SJCRH30 (cell line): ENCODE results near the gene LHFPL6. TPM values are rescaled to one million over a fixed set of nuclear protein-coding genes. Genes with fewer than 3 reads are reported as not detected.

Experiments
- DNase-seq, 2 experiments: peaks; one replicate each; pipeline ENCODE4 v3.0.0-alpha.2; 2015 to 2020
- H3K27ac ChIP-seq: fragments of 250-450 bp; sonication (Bioruptor Pico); 2 replicates; pipeline ENCODE4 v1.5.1; 2020; ENCODE audit warnings: mild to moderate bottlenecking, moderate library complexity
- H3K27me3 ChIP-seq: fragments of 250-450 bp; sonication (Bioruptor Pico); 2 replicates; pipeline ENCODE4 v1.5.1; 2020; ENCODE audit warnings: mild to moderate bottlenecking, moderate library complexity
- H3K36me3 ChIP-seq: fragments of 250-450 bp; sonication (Bioruptor Pico); 2 replicates; pipeline ENCODE4 v1.5.1; 2020; ENCODE audit warnings: mild to moderate bottlenecking, moderate library complexity
- H3K4me1 ChIP-seq: fragments of 250-450 bp; sonication (Bioruptor Pico); 2 replicates; pipeline ENCODE4 v1.5.1; 2020; ENCODE audit warnings: mild to moderate bottlenecking, moderate library complexity
- H3K4me3 ChIP-seq: fragments of 250-450 bp; sonication (Bioruptor Pico); 2 replicates; pipeline ENCODE4 v1.5.1; 2020; ENCODE audit warnings: mild to moderate bottlenecking, moderate library complexity
- H3K9me3 ChIP-seq: fragments of 250-450 bp; sonication (Bioruptor Pico); replicated peaks from 2 replicates; pipeline ENCODE4 v1.5.1; 2020; ENCODE audit warnings: mild to moderate bottlenecking, moderate library complexity
- total RNA-seq: library from RNA; depleted of rRNA; stranded (reverse); fragments of >200 nt; shearing (Covaris generic); gene quantifications from 2 replicates; pipeline ENCODE4 v1.2.3, GENCODE V29; 2014; rRNA removed

Gene LHFPL6
- total RNA-seq, 1 experiment from 2014 or later = 35.6 TPM

DNA sequence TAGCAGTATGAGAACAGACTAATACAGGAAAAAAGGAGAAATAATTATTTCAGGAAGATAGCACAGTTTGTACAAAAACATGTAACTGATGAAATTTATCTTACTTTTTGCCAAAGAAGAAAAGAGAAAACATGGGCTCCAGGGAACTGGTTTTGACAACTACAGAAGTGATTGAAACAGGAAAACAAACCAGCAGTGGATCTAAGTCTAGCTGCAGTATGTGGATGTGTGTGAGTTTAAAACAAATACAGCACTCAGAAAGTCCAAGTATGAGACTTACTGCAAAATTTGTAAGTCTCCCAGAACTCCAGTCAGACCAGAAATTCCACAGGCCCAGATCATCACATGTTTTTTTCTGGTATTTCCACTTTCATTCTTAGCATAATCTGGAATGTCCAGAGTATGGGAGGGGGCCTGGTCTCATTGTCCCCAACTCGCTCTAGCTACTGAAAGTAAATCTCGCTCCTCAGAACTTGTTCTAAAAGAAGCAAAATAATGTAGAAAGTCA lies 305.3 kb downstream of the LHFPL6 start:
- H3K4me1 ChIP-seq = peaks cover under 1% of the 10 kb centered on the region; the same call in 1 of the 2 replicates

DNA sequence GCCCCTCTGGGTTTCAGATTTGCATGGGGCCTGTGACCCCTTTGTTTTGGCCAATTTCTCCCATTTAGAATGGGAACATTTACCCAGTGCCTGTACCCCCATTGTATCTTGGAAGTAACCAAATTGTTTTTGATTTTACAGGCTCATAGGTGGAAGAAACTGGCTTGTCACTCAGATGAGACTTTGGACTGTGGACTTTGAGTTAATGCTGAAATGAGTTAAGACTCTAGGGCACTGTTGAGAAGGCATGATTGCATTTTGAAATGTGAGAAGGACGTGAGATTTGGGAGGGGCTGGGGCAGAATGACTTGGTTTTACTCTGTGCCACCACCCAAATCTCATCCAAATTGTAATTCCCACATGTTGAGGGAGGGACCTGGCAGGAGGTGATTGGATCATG lies 306.0 kb downstream of the LHFPL6 start:
- H3K36me3 ChIP-seq = no peaks in the 10 kb centered on the region
- H3K27ac ChIP-seq = no peak overlapping the region
- H3K4me1 ChIP-seq = no peaks in the 10 kb centered on the region
- H3K9me3 ChIP-seq = peaks cover 5% of the 10 kb centered on the region; the same call in 1 of the 2 replicates
- H3K4me3 ChIP-seq = no peak overlapping the region
- H3K27me3 ChIP-seq = no peaks in the 10 kb centered on the region
- no peak for DNase-seq

More for the DNA sequence above, 305.3 kb downstream of the LHFPL6 start:
- no peak for DNase-seq
- Histone ChIP-seq H3K9me3 (peaks cover 5% of the 10 kb centered on the region; the same call in 1 of the 2 replicates), H3K27ac (no peak overlapping the region), H3K27me3 (no peaks in the 10 kb centered on the region), H3K4me3 (no peak overlapping the region), H3K36me3 (no peaks in the 10 kb centered on the region)

DNA sequence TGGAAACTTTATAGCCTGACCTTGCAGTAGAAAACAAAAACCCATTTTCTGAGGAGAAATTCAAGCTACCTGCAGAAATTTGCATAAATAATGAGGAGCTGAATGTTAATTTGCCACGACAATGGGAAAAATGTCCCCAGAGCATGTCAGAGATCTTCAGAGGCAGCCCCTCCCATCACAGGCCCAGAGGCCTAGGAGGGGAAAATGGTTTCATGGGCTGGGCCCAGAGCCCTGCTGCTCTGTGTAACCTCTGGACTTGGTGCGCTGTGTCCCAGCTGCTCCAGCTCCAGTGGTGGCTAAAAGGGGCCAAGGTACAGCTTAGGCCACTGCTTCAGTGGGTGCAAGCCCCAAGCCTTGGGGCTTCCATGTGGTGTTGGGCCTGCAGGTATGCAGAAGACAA lies 306.8 kb downstream of the LHFPL6 start:
- H3K9me3 ChIP-seq = peaks cover 5% of the 10 kb centered on the region; the same call in 1 of the 2 replicates
- no peaks in the 10 kb centered on the region for H3K4me1 ChIP-seq
- H3K4me3 ChIP-seq = no peak overlapping the region
- H3K27ac ChIP-seq = no peak overlapping the region
- no peaks in the 10 kb centered on the region for H3K27me3 ChIP-seq
- DNase-seq = no peak
- no peaks in the 10 kb centered on the region for H3K36me3 ChIP-seq

Other genes with a start within 250 kb of the LHFPL6 start
- 25.3 and 28.2 TPM in 2 replicates for gene COG6, start 52.5 kb upstream of the LHFPL6 start, total RNA-seq